Measurements from ENCODE around the gene TMEM273.
"Not testable (repeated sequence)": the region's sequence is repeated elsewhere in the genome, so short reads cannot be mapped to it uniquely, and the experiment has no call there.

TMEM273 gene

GRCh38 chr10:49204119-49204518 is 15.9 kb upstream of the TMEM273 start:
- WGBS = 81% methylated on average over 1 of the region's 1 CpG
- Histone ChIP-seq H3K27ac (ENCODE audit: low read depth, low read length) (no peak overlapping the region), H3K27me3 (ENCODE audit: insufficient read depth, low read length) (no peaks in the 10 kb centered on the region), H3K9ac (ENCODE audit: low read depth, low read length) (no peak overlapping the region), H3K9me3 (ENCODE audit: insufficient read depth, low read depth, low read length) (peaks cover 3% of the 10 kb centered on the region; the same call in 1 of the 2 replicates), H3K4me1 (ENCODE audit: insufficient read depth, low read length) (no peaks in the 10 kb centered on the region), H3K4me3 (ENCODE audit: low read length) (no peak overlapping the region), H3K36me3 (ENCODE audit: insufficient read depth, low read length) (no peaks in the 10 kb centered on the region)

- Histone ChIP-seq H3K9ac (ENCODE audit: low read depth, low read length) (no peak overlapping the region), H3K9me3 (ENCODE audit: insufficient read depth, low read depth, low read length) (peaks cover 3% of the 10 kb centered on the region; the same call in 1 of the 2 replicates), H3K27ac (ENCODE audit: low read depth, low read length) (no peak overlapping the region), H3K4me3 (ENCODE audit: low read length) (no peak overlapping the region), H3K36me3 (ENCODE audit: insufficient read depth, low read length) (no peaks in the 10 kb centered on the region), H3K4me1 (ENCODE audit: insufficient read depth, low read length) (no peaks in the 10 kb centered on the region), H3K27me3 (ENCODE audit: insufficient read depth, low read length) (no peaks in the 10 kb centered on the region)
- 100% methylated on average over 1 of the region's 1 CpG for WGBS
Observed at GRCh38 chr10:49202266-49202665, 14.1 kb upstream of the TMEM273 start.

DNA sequence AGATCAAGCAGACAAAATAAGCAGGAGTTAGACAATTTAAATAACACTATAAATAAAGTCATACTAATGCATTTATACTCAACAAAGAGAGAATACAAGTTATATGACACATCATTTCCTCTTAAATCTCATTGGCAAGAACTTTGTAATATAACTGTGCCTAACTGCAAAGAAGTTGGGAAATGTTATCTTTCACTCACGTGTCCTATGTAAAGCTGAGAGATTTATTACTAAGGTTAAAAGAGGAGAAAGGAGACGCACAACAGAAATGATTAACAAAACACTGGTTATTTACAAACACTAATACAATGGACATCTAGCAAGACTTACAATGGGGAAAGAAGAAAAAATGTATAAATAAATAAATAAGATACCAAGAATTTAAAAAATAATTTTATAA is 12.7 kb upstream of the TMEM273 start:
- WGBS = no CpG with 5 or more reads among the region's 2 CpGs
- Histone ChIP-seq H3K27ac (ENCODE audit: low read depth, low read length) (no peak overlapping the region), H3K4me1 (ENCODE audit: insufficient read depth, low read length) (no peaks in the 10 kb centered on the region), H3K9me3 (ENCODE audit: insufficient read depth, low read depth, low read length) (peaks cover 3% of the 10 kb centered on the region; the same call in 1 of the 2 replicates), H3K9ac (ENCODE audit: low read depth, low read length) (no peak overlapping the region), H3K4me3 (ENCODE audit: low read length) (no peak overlapping the region), H3K36me3 (ENCODE audit: insufficient read depth, low read length) (no peaks in the 10 kb centered on the region), H3K27me3 (ENCODE audit: insufficient read depth, low read length) (no peaks in the 10 kb centered on the region)

- Histone ChIP-seq H3K4me3 (ENCODE audit: low read length) (no peak overlapping the region), H3K27ac (ENCODE audit: low read depth, low read length) (no peak overlapping the region), H3K4me1 (ENCODE audit: insufficient read depth, low read length) (no peaks in the 10 kb centered on the region), H3K9me3 (ENCODE audit: insufficient read depth, low read depth, low read length) (no peaks in the 10 kb centered on the region), H3K36me3 (ENCODE audit: insufficient read depth, low read length) (no peaks in the 10 kb centered on the region), H3K27me3 (ENCODE audit: insufficient read depth, low read length) (no peaks in the 10 kb centered on the region), H3K9ac (ENCODE audit: low read depth, low read length) (no peak overlapping the region)
- 90% methylated on average over 6 of the region's 6 CpGs for WGBS
Observed at GRCh38 chr10:49197171-49197570, 9.0 kb upstream of the TMEM273 start.

DNA sequence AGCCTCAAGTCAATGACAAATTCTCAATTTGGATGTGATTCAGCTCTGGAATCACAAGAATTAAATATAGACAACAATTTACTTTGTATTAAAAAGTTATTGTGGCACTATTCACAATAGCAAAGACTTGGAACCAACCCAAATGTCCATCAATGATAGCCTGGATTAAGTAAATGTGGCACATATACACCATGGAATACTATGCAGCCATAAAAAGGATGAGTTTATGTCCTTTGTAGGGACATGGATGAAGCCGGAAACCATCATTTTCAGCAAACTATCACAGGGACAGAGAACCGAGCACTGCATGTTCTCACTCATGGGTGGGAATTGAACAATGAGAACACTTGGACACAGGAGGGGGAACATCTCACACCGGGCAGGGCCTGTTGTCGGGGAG is 7.7 kb upstream of the TMEM273 start:
- not testable (repeated sequence) for H3K27ac ChIP-seq (ENCODE audit: low read depth, low read length); H3K4me3 ChIP-seq (ENCODE audit: low read length); H3K27me3 ChIP-seq (ENCODE audit: insufficient read depth, low read length); H3K9me3 ChIP-seq (ENCODE audit: insufficient read depth, low read depth, low read length); H3K36me3 ChIP-seq (ENCODE audit: insufficient read depth, low read length); H3K9ac ChIP-seq (ENCODE audit: low read depth, low read length); H3K4me1 ChIP-seq (ENCODE audit: insufficient read depth, low read length)
- 98% methylated on average over 4 of the region's 4 CpGs for WGBS

- Histone ChIP-seq H3K27ac (ENCODE audit: low read depth, low read length) (no peak overlapping the region), H3K4me3 (ENCODE audit: low read length) (no peak overlapping the region), H3K9me3 (ENCODE audit: insufficient read depth, low read depth, low read length) (no peaks in the 10 kb centered on the region), H3K4me1 (ENCODE audit: insufficient read depth, low read length) (no peaks in the 10 kb centered on the region), H3K27me3 (ENCODE audit: insufficient read depth, low read length) (no peaks in the 10 kb centered on the region), H3K36me3 (ENCODE audit: insufficient read depth, low read length) (no peaks in the 10 kb centered on the region), H3K9ac (ENCODE audit: low read depth, low read length) (no peak overlapping the region)
- 92% methylated on average over 8 of the region's 8 CpGs for WGBS
Observed at GRCh38 chr10:49194212-49194920, 6.2 kb upstream of the TMEM273 start.

GRCh38 chr10:49191349-49191748 is 3.2 kb upstream of the TMEM273 start:
- H3K27me3 ChIP-seq (ENCODE audit: insufficient read depth, low read length) = no peaks in the 10 kb centered on the region
- no peak overlapping the region for H3K9ac ChIP-seq (ENCODE audit: low read depth, low read length)
- no peak overlapping the region for H3K27ac ChIP-seq (ENCODE audit: low read depth, low read length)
- no peak overlapping the region for H3K4me3 ChIP-seq (ENCODE audit: low read length)
- no peaks in the 10 kb centered on the region for H3K9me3 ChIP-seq (ENCODE audit: insufficient read depth, low read depth, low read length)
- 92% methylated on average over 1 of the region's 1 CpG for WGBS
- no peaks in the 10 kb centered on the region for H3K4me1 ChIP-seq (ENCODE audit: insufficient read depth, low read length)
- no peaks in the 10 kb centered on the region for H3K36me3 ChIP-seq (ENCODE audit: insufficient read depth, low read length)

GRCh38 chr10:49189422-49189821 is 1.2 kb upstream of the TMEM273 start:
- H3K27ac ChIP-seq (ENCODE audit: low read depth, low read length) = no peak overlapping the region

GRCh38 chr10:49187044-49187484 is 1.1 kb downstream of the TMEM273 start:
- Histone ChIP-seq H3K9me3 (ENCODE audit: insufficient read depth, low read depth, low read length) (no peaks in the 10 kb centered on the region), H3K27me3 (ENCODE audit: insufficient read depth, low read length) (no peaks in the 10 kb centered on the region), H3K4me3 (ENCODE audit: low read length) (no peak overlapping the region), H3K27ac (ENCODE audit: low read depth, low read length) (no peak overlapping the region), H3K9ac (ENCODE audit: low read depth, low read length) (no peak overlapping the region), H3K36me3 (ENCODE audit: insufficient read depth, low read length) (no peaks in the 10 kb centered on the region), H3K4me1 (ENCODE audit: insufficient read depth, low read length) (no peaks in the 10 kb centered on the region)
- 95% methylated on average over 8 of the region's 8 CpGs for WGBS

More at GRCh38 chr10:49189422-49189821, 1.2 kb upstream of the TMEM273 start:
- 94% methylated on average over 6 of the region's 6 CpGs for WGBS
- Histone ChIP-seq H3K36me3 (ENCODE audit: insufficient read depth, low read length) (no peaks in the 10 kb centered on the region), H3K9ac (ENCODE audit: low read depth, low read length) (no peak overlapping the region), H3K9me3 (ENCODE audit: insufficient read depth, low read depth, low read length) (no peaks in the 10 kb centered on the region), H3K4me1 (ENCODE audit: insufficient read depth, low read length) (no peaks in the 10 kb centered on the region), H3K27me3 (ENCODE audit: insufficient read depth, low read length) (no peaks in the 10 kb centered on the region), H3K4me3 (ENCODE audit: low read length) (no peak overlapping the region)

DNA sequence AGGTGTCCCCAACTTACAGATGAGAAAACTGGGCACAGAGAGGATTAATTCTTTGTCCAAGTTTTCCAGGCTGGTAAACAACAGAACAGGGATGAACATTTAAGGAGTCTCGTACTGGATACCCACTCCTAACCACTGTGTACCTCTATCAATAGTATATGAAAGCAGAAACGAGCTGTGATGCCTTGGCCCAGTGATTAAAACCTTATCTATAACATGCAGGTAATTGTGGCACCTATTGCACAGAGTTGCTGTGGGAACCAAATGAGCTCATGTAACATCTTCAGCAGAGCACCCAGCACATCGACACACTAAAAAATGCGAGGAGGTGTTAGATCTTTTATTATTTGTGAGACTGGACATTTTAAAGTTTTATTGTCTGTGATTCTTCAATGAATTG is 1.6 kb downstream of the TMEM273 start:
- WGBS = 92% methylated on average over 4 of the region's 4 CpGs
- no peak overlapping the region for H3K4me3 ChIP-seq (ENCODE audit: low read length)
- no peak overlapping the region for H3K9ac ChIP-seq (ENCODE audit: low read depth, low read length)
- no peak overlapping the region for H3K27ac ChIP-seq (ENCODE audit: low read depth, low read length)
- H3K9me3 ChIP-seq (ENCODE audit: insufficient read depth, low read depth, low read length) = no peaks in the 10 kb centered on the region
- H3K27me3 ChIP-seq (ENCODE audit: insufficient read depth, low read length) = no peaks in the 10 kb centered on the region
- no peaks in the 10 kb centered on the region for H3K4me1 ChIP-seq (ENCODE audit: insufficient read depth, low read length)
- H3K36me3 ChIP-seq (ENCODE audit: insufficient read depth, low read length) = no peaks in the 10 kb centered on the region

DNA sequence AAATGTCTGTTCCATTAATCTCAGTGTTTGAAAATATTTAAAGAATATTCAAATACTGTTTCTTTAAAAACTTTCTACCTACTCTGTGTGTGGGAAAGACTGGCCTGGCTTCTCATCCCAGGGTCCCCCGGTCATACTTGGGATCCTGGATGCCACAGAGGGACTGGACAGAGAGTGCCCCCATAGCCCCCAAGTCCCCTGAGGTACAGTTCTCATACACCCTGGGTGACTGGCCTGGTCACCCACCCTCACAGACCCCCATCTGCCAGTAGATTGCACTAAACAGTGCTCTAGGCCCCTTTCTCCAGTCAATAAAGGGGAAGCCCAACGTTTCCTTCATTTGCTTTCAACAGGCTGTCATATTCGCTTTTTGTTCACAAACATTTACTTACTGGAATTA is 3.0 kb downstream of the TMEM273 start:
- H3K9me3 ChIP-seq (ENCODE audit: insufficient read depth, low read depth, low read length) = no peaks in the 10 kb centered on the region
- no peaks in the 10 kb centered on the region for H3K36me3 ChIP-seq (ENCODE audit: insufficient read depth, low read length)
- no peaks in the 10 kb centered on the region for H3K4me1 ChIP-seq (ENCODE audit: insufficient read depth, low read length)
- no peak overlapping the region for H3K9ac ChIP-seq (ENCODE audit: low read depth, low read length)
- H3K27me3 ChIP-seq (ENCODE audit: insufficient read depth, low read length) = no peaks in the 10 kb centered on the region
- WGBS = 93% methylated on average over 3 of the region's 3 CpGs
- no peak overlapping the region for H3K4me3 ChIP-seq (ENCODE audit: low read length)
- no peak overlapping the region for H3K27ac ChIP-seq (ENCODE audit: low read depth, low read length)

DNA sequence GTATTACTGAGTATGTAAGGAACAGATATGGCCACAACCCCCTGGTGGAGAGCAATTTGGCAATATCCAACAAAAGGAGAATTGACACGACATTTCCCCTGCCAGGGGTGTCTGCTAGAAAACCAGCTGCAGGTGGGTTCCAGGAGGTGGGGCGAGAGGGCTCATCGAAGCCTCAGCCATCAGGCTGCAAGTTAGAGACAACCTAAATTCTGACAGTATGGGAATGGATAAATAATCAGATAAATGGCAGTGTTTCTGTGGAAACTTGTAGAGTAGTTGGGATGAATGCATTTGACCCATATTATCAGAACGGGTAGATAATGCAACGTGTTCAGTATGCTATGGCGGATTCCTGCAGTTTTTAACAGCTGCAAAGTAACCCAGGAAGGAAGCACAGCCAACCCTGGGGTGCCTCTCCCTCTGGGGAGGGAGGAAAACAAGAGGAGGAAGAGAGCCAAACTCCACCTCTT is 3.5 kb downstream of the TMEM273 start:
- Histone ChIP-seq H3K36me3 (ENCODE audit: insufficient read depth, low read length) (no peaks in the 10 kb centered on the region), H3K4me1 (ENCODE audit: insufficient read depth, low read length) (no peaks in the 10 kb centered on the region), H3K27me3 (ENCODE audit: insufficient read depth, low read length) (no peaks in the 10 kb centered on the region), H3K27ac (ENCODE audit: low read depth, low read length) (no peak overlapping the region), H3K9me3 (ENCODE audit: insufficient read depth, low read depth, low read length) (no peaks in the 10 kb centered on the region), H3K4me3 (ENCODE audit: low read length) (no peak overlapping the region), H3K9ac (ENCODE audit: low read depth, low read length) (no peak overlapping the region)
- 83% methylated on average over 6 of the region's 6 CpGs for WGBS

Data from HUES64 (cell line).